ENCODE data around the gene DHRS1.

GRCh38 chr14:24348186-24348585 is 48.6 kb upstream of the DHRS1 start:
- TF ChIP-seq CTCF (IDR thresholded peaks at IDR 0.05; ENCODE audit: low read depth, low read length) (no peak), EZH2phosphoT487 (IDR thresholded peaks at IDR 0.05; ENCODE audit: low read depth) (no peak)

Measured in OCI-LY3 (cell line).